Neural cell (in vitro differentiated cells): ENCODE results near the gene DNAL1. TPM values are rescaled to one million over a fixed set of nuclear protein-coding genes. Genes with fewer than 3 reads are reported as not detected.

ENCODE experiments used
- H2AFZ ChIP-seq: fragments of 200-600, 300-800 bp; sonication (generic), shearing (Covaris generic); 2 replicates; pipeline ENCODE4 v1.6.0; 2014; ENCODE audit warnings: low read depth, mild to moderate bottlenecking, antibody characterized with exemption, low read length, moderate library complexity
- H3F3A ChIP-seq: fragments of 200-600 bp; shearing (Covaris generic); 2 replicates; pipeline ENCODE4 v1.6.1; 2016; ENCODE audit warnings: mild to moderate bottlenecking, moderate library complexity, mixed read lengths, antibody characterized with exemption, low read length; ENCODE audit not compliant: insufficient read depth, poor library complexity, severe bottlenecking
- H3K27ac ChIP-seq: fragments of 200-600, 300-800 bp; sonication (generic), shearing (Covaris generic); 2 replicates; pipeline ENCODE4 v1.5.1; 2014; ENCODE audit warnings: mild to moderate bottlenecking, low read length, moderate library complexity
- H3K27me3 ChIP-seq: fragments of 300-800, 200-600 bp; sonication (generic), shearing (Covaris generic); 2 replicates; pipeline ENCODE4 v1.6.0; 2014; ENCODE audit warnings: mild to moderate bottlenecking, low read depth, low read length, moderate library complexity; ENCODE audit not compliant: insufficient read depth
- H3K36me3 ChIP-seq: fragments of 300-800, 200-600 bp; sonication (generic), shearing (Covaris generic); 2 replicates; pipeline ENCODE4 v1.5.1; 2014; ENCODE audit warnings: mild to moderate bottlenecking, antibody characterized with exemption, low read length, moderate library complexity; ENCODE audit not compliant: insufficient read depth
- H3K4me2 ChIP-seq: fragments of 300-800, 200-600 bp; sonication (generic), shearing (Covaris generic); 2 replicates; pipeline ENCODE4 v1.6.0; 2014; ENCODE audit warnings: mild to moderate bottlenecking, low read length
- H3K4me3 ChIP-seq: fragments of 300-800, 200-600 bp; sonication (generic), shearing (Covaris generic); 2 replicates; pipeline ENCODE4 v1.5.1; 2014; ENCODE audit warnings: mild to moderate bottlenecking, low read length, moderate library complexity
- H3K79me2 ChIP-seq: fragments of 200-600 bp; shearing (Covaris generic); replicated peaks from 2 replicates; pipeline ENCODE4 v1.6.0; 2014; ENCODE audit warnings: mild to moderate bottlenecking, low read length, moderate library complexity; ENCODE audit not compliant: insufficient read depth
- H3K9ac ChIP-seq: fragments of 300-800, 200-600 bp; sonication (generic), shearing (Covaris generic); 2 replicates; pipeline ENCODE4 v1.6.1; 2016; ENCODE audit warnings: mild to moderate bottlenecking, low read length, mixed read lengths
- H3K9me2 ChIP-seq: fragments of 200-600 bp; shearing (Covaris generic); 2 replicates; pipeline ENCODE4 v1.6.1; 2016; ENCODE audit warnings: mild to moderate bottlenecking, low read length, mixed read lengths; ENCODE audit not compliant: insufficient read depth
- H3K9me3 ChIP-seq: fragments of 200-600, 300-800 bp; sonication (generic), shearing (Covaris generic); 2 replicates; pipeline ENCODE4 v1.6.1; 2016; ENCODE audit warnings: mild to moderate bottlenecking, mixed run types, low read length, moderate library complexity, mixed read lengths
- H4K20me1 ChIP-seq: fragments of 200-600 bp; shearing (Covaris generic); 2 replicates; pipeline ENCODE4 v1.6.1; 2016; ENCODE audit warnings: mild to moderate bottlenecking, mixed run types; ENCODE audit not compliant: insufficient read depth
- EP300 ChIP-seq: fragments of 450-650 bp; conservative IDR thresholded peaks from 2 replicates; pipeline ENCODE4 v1.6.1; 2014; ENCODE audit warnings: antibody characterized with exemption, mild to moderate bottlenecking, moderate library complexity; ENCODE audit not compliant: poor library complexity, severe bottlenecking
- EZH2 ChIP-seq: fragments of 200-600, 300-800 bp; shearing (Covaris generic), sonication (generic); IDR thresholded peaks from 2 replicates; pipeline ENCODE4 v1.6.1; 2014; ENCODE audit warnings: antibody characterized with exemption, low read length, borderline replicate concordance, mild to moderate bottlenecking; ENCODE audit not compliant: insufficient read depth, poor library complexity, severe bottlenecking
- MXI1 ChIP-seq: fragments of 450-650 bp; conservative IDR thresholded peaks from 2 replicates; pipeline ENCODE4 v1.6.1; 2014; ENCODE audit warnings: antibody characterized with exemption, mild to moderate bottlenecking; ENCODE audit not compliant: poor library complexity, severe bottlenecking
- POLR2AphosphoS5 ChIP-seq: IDR thresholded peaks from 2 replicates; pipeline ENCODE4 v1.6.1; 2012
- RAD21 ChIP-seq: fragments of 450-650 bp; conservative IDR thresholded peaks from 2 replicates; pipeline ENCODE4 v1.6.1; 2014; ENCODE audit warnings: antibody characterized with exemption, mild to moderate bottlenecking, moderate library complexity
- SMC3 ChIP-seq: fragments of 450-650 bp; conservative IDR thresholded peaks from 2 replicates; pipeline ENCODE4 v1.6.1; 2014; ENCODE audit warnings: antibody characterized with exemption, mild to moderate bottlenecking, moderate library complexity; ENCODE audit not compliant: poor library complexity
- TAF1 ChIP-seq: IDR thresholded peaks from 2 replicates; pipeline ENCODE4 v1.6.1; 2012; ENCODE audit warnings: low read depth
- polyA plus RNA-seq: library from polyadenylated mRNA; depleted of rRNA; stranded (reverse); fragments of >200 nt; gene quantifications from 2 replicates; pipeline ENCODE4 v1.2.3, GENCODE V29; 2014
- TF ChIP-seq, protein P1 (sequence below): IDR thresholded peaks from 2 replicates; pipeline ENCODE4 v1.6.1; 2012; ENCODE audit warnings: borderline replicate concordance
- TF ChIP-seq, protein P2 (sequence below): fragments of 450-650 bp; IDR thresholded peaks from 2 replicates; pipeline ENCODE4 v1.5.1; 2014; ENCODE audit warnings: antibody characterized with exemption, mild to moderate bottlenecking, moderate library complexity; ENCODE audit not compliant: poor library complexity, severe bottlenecking

The DNAL1 gene
- polyA plus RNA-seq, 1 donor from 2014 or later = 33.4 TPM

DNA sequence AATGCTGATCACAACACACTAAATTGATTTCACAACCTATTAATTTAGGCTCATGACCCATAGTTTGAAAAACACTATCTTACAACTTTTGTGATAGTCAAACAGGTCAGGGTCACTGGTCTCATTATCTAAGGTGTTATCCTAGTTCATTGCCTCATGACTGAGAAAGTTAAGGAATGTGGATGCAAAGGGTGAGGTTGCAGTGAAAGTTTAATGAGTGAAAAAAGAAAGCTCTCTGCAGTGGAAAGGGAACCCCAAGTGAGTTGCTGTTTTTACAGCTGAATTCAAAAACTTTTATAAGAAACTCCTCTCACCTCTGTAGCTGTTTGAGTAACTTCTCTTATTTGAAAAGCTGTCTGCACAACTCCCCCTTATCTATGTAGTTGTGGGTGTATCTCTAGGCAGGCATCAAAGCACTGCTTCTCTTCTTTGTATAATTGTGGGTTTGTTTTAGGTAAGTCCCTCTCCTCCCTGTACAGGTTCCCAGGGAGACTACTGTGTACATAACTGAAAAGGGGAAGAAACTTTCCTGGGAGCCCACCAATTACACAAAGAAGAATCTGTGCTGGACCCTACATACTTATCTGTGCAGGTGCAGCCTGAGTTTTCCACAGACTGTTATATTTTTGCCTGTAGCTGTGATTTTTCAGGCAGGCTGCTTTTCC lies 18.9 kb downstream of the DNAL1 start:
- H3K4me2 ChIP-seq = no peak overlapping the region
- no peak overlapping the region for H3K27ac ChIP-seq
- TF ChIP-seq EZH2 = no peak
- TF ChIP-seq, protein P1, sequence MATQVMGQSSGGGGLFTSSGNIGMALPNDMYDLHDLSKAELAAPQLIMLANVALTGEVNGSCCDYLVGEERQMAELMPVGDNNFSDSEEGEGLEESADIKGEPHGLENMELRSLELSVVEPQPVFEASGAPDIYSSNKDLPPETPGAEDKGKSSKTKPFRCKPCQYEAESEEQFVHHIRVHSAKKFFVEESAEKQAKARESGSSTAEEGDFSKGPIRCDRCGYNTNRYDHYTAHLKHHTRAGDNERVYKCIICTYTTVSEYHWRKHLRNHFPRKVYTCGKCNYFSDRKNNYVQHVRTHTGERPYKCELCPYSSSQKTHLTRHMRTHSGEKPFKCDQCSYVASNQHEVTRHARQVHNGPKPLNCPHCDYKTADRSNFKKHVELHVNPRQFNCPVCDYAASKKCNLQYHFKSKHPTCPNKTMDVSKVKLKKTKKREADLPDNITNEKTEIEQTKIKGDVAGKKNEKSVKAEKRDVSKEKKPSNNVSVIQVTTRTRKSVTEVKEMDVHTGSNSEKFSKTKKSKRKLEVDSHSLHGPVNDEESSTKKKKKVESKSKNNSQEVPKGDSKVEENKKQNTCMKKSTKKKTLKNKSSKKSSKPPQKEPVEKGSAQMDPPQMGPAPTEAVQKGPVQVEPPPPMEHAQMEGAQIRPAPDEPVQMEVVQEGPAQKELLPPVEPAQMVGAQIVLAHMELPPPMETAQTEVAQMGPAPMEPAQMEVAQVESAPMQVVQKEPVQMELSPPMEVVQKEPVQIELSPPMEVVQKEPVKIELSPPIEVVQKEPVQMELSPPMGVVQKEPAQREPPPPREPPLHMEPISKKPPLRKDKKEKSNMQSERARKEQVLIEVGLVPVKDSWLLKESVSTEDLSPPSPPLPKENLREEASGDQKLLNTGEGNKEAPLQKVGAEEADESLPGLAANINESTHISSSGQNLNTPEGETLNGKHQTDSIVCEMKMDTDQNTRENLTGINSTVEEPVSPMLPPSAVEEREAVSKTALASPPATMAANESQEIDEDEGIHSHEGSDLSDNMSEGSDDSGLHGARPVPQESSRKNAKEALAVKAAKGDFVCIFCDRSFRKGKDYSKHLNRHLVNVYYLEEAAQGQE = no peak
- TF ChIP-seq, protein P2, sequence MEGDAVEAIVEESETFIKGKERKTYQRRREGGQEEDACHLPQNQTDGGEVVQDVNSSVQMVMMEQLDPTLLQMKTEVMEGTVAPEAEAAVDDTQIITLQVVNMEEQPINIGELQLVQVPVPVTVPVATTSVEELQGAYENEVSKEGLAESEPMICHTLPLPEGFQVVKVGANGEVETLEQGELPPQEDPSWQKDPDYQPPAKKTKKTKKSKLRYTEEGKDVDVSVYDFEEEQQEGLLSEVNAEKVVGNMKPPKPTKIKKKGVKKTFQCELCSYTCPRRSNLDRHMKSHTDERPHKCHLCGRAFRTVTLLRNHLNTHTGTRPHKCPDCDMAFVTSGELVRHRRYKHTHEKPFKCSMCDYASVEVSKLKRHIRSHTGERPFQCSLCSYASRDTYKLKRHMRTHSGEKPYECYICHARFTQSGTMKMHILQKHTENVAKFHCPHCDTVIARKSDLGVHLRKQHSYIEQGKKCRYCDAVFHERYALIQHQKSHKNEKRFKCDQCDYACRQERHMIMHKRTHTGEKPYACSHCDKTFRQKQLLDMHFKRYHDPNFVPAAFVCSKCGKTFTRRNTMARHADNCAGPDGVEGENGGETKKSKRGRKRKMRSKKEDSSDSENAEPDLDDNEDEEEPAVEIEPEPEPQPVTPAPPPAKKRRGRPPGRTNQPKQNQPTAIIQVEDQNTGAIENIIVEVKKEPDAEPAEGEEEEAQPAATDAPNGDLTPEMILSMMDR = no peak
- TF ChIP-seq TAF1 = no peak
- TF ChIP-seq MXI1 = no peak
- no peak for TF ChIP-seq POLR2AphosphoS5
- TF ChIP-seq EP300 = no peak
- TF ChIP-seq SMC3 = no peak
- TF ChIP-seq RAD21 = no peak
- H3K9me3 ChIP-seq = no peaks in the 10 kb centered on the region
- H4K20me1 ChIP-seq = no peaks in the 10 kb centered on the region
- no peaks in the 10 kb centered on the region for H3F3A ChIP-seq
- no peak overlapping the region for H2AFZ ChIP-seq
- H3K27me3 ChIP-seq = no peaks in the 10 kb centered on the region
- no peaks in the 10 kb centered on the region for H3K9me2 ChIP-seq
- H3K36me3 ChIP-seq = peaks cover 9% of the 10 kb centered on the region
- H3K4me3 ChIP-seq = no peak overlapping the region
- H3K79me2 ChIP-seq = no peaks in the 10 kb centered on the region
- H3K9ac ChIP-seq = no peak overlapping the region

GRCh38 chr14:73665130-73665529 lies 20.3 kb downstream of the DNAL1 start:
- H3K4me2 ChIP-seq = no peak overlapping the region
- H4K20me1 ChIP-seq = no peaks in the 10 kb centered on the region

More at GRCh38 chr14:73665130-73665529, 20.3 kb downstream of the DNAL1 start:
- Histone ChIP-seq H3K9ac (no peak overlapping the region), H3K36me3 (peaks cover 9% of the 10 kb centered on the region), H2AFZ (no peak overlapping the region), H3K27ac (no peak overlapping the region), H3K27me3 (no peaks in the 10 kb centered on the region), H3K9me2 (no peaks in the 10 kb centered on the region), H3F3A (no peaks in the 10 kb centered on the region), H3K79me2 (no peaks in the 10 kb centered on the region), H3K4me3 (no peak overlapping the region), H3K9me3 (no peaks in the 10 kb centered on the region)
- no peak for TF ChIP-seq MXI1
- TF ChIP-seq, protein P2 = no peak
- TF ChIP-seq RAD21 = no peak
- no peak for TF ChIP-seq EZH2
- no peak for TF ChIP-seq EP300
- no peak for TF ChIP-seq POLR2AphosphoS5
